IMR-90 (cell line): ENCODE data around the gene PARD3.

Source experiments
- BHLHE40 ChIP-seq: fragments of 150-350 bp; IDR thresholded peaks from 2 replicates; pipeline ENCODE4 v1.6.1; 2016; ENCODE audit warnings: mild to moderate bottlenecking, low read depth, low read length
- CEBPB ChIP-seq: IDR thresholded peaks from 2 replicates; pipeline ENCODE4 v1.6.1; 2012; ENCODE audit warnings: low read depth, low read length, improper control_type of control experiment
- CHD1 ChIP-seq: IDR thresholded peaks from 2 replicates; pipeline ENCODE4 v1.6.1; 2012; ENCODE audit warnings: low read depth, low read length, improper control_type of control experiment
- FOS ChIP-seq: fragments of 150-350 bp; IDR thresholded peaks from 2 replicates; pipeline ENCODE4 v1.6.1; 2016; ENCODE audit warnings: low read depth, low read length
- MAFK ChIP-seq: IDR thresholded peaks from 2 replicates; pipeline ENCODE4 v1.6.1; 2012; ENCODE audit warnings: low read depth, low read length, improper control_type of control experiment
- MAZ ChIP-seq: IDR thresholded peaks from 2 replicates; pipeline ENCODE4 v1.6.1; 2012; ENCODE audit warnings: low read depth, mild to moderate bottlenecking, low read length, improper control_type of control experiment, moderate library complexity, borderline replicate concordance
- MXI1 ChIP-seq: IDR thresholded peaks from 2 replicates; pipeline ENCODE4 v1.6.1; 2012; ENCODE audit warnings: low read depth, mild to moderate bottlenecking, low read length, moderate library complexity, borderline replicate concordance
- POLR2A ChIP-seq: IDR thresholded peaks from 2 replicates; pipeline ENCODE4 v1.6.1; 2012; ENCODE audit warnings: mild to moderate bottlenecking, low read depth, low read length
- RAD21 ChIP-seq: IDR thresholded peaks from 2 replicates; pipeline ENCODE4 v1.6.1; 2012; ENCODE audit warnings: low read length, improper control_type of control experiment
- RCOR1 ChIP-seq: IDR thresholded peaks from 2 replicates; pipeline ENCODE4 v1.6.1; 2012; ENCODE audit warnings: mild to moderate bottlenecking, low read length, improper control_type of control experiment; ENCODE audit not compliant: insufficient replicate concordance
- SMC3 ChIP-seq: fragments of 150-350 bp; IDR thresholded peaks from 2 replicates; pipeline ENCODE4 v1.6.1; 2016; ENCODE audit warnings: low read depth, mild to moderate bottlenecking, antibody characterized with exemption, low read length, moderate library complexity
- TF ChIP-seq, protein P1 (sequence below): conservative IDR thresholded peaks from 2 replicates; pipeline ENCODE4 v1.5.1; 2012; ENCODE audit warnings: mild to moderate bottlenecking, low read depth, low read length, improper control_type of control experiment
- TF ChIP-seq, protein P2 (sequence below): fragments of 150-350 bp; IDR thresholded peaks from 2 replicates; pipeline ENCODE4 v1.6.1; 2017; ENCODE audit warnings: mild to moderate bottlenecking, antibody characterized with exemption, low read length, low read depth

DNA sequence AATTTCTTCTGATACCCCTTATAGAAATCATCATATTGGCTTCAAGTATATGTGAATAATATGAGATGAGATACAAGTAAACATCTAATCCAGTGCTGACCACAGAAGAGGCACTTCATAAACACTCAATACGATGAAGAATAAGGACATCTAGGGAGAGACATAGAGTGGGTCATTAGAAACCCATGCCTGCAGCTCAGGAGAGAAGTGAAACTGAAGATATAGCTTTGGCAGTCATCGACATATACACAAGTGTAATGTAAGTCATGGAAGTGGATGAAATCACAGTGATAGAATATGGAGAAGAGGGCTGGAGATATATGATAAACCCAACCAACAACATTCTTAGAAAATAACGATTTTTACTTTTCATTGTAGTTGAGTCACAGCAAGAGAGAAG is 665.0 kb downstream of the PARD3 start:
- TF ChIP-seq FOS: no peak
- TF ChIP-seq, protein P1, sequence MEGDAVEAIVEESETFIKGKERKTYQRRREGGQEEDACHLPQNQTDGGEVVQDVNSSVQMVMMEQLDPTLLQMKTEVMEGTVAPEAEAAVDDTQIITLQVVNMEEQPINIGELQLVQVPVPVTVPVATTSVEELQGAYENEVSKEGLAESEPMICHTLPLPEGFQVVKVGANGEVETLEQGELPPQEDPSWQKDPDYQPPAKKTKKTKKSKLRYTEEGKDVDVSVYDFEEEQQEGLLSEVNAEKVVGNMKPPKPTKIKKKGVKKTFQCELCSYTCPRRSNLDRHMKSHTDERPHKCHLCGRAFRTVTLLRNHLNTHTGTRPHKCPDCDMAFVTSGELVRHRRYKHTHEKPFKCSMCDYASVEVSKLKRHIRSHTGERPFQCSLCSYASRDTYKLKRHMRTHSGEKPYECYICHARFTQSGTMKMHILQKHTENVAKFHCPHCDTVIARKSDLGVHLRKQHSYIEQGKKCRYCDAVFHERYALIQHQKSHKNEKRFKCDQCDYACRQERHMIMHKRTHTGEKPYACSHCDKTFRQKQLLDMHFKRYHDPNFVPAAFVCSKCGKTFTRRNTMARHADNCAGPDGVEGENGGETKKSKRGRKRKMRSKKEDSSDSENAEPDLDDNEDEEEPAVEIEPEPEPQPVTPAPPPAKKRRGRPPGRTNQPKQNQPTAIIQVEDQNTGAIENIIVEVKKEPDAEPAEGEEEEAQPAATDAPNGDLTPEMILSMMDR: no peak
- no peak for TF ChIP-seq MAFK
- TF ChIP-seq MXI1: no peak
- TF ChIP-seq POLR2A: no peak
- no peak for TF ChIP-seq RCOR1
- no peak for TF ChIP-seq MAZ
- no peak for TF ChIP-seq SMC3
- no peak for TF ChIP-seq CHD1
- no peak for TF ChIP-seq RAD21
- no peak for TF ChIP-seq BHLHE40
- TF ChIP-seq, protein P2, sequence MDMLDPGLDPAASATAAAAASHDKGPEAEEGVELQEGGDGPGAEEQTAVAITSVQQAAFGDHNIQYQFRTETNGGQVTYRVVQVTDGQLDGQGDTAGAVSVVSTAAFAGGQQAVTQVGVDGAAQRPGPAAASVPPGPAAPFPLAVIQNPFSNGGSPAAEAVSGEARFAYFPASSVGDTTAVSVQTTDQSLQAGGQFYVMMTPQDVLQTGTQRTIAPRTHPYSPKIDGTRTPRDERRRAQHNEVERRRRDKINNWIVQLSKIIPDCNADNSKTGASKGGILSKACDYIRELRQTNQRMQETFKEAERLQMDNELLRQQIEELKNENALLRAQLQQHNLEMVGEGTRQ: no peak
- no peak for TF ChIP-seq CEBPB
